GM18858 (cell line): ENCODE results near the gene ZNF468.
"Not testable (repeated sequence)": the region's sequence is repeated elsewhere in the genome, so short reads cannot be mapped to it uniquely, and the experiment has no call there.

ENCODE experiments used
- ATAC-seq: cut with Tn5 transposase; IDR thresholded peaks from one replicate; pipeline ENCODE4 v1.9.1; 2021; ENCODE audit not compliant: unreplicated experiment

Gene ZNF468

DNA sequence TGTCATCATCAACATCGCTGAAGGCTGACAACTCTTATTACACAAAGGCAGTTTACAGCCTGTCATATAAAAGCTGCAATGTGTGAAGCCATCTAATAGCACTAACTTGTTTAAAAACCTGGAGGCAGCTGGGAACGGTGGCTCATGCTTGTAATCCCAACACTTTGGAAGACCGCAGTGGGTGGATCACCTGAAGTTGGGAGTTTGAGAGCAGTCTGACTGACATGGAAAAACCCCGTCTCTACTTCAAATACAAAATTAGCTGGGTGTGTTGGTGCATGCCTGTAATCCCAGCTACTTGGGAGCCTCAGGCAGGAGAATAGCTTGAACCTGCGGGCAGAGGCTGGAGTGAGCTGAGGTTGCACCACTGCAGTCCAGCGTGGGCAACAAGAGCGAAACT, 27.6 kb downstream of the ZNF468 start:
- ATAC-seq = not testable (repeated sequence)

DNA sequence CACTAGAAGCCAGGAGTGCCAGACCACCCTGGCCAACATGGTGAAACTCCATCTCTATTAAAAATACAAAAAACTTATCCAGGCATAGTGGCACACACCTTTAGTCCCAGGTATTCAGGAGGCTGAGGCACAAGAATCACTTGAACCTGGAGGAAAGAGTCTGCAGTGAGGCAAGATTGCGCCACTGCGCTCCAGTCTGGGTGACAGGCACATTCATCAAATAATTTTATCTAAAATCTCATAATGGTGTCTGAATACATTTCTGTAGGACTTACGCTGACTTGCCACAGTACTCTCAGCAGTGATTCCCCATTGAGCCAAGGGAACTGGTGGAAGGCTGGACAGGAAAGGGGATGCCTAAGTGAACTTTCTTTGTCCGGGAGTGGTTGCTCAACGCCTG, 31.7 kb downstream of the ZNF468 start:
- ATAC-seq = no peak

DNA sequence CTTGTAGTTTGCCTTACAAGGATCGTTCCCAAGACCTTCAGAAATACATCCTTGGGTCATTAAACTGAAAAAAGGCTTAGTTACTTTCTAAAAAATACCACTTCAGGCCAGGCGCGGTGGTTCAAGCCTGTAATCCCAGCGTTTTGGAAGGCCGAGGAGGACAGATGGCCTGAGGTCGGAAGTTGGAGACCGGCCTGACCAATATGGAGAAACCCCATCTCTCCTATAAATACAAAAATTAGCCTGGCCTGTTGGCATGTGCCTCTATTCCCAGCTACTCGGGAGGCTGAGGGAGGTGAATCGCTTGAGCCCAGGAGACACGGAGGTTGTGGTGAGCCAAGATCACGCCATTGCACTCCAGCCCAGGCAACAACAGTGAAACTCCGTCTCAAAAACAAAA, 33.7 kb downstream of the ZNF468 start:
- no peak for ATAC-seq

DNA sequence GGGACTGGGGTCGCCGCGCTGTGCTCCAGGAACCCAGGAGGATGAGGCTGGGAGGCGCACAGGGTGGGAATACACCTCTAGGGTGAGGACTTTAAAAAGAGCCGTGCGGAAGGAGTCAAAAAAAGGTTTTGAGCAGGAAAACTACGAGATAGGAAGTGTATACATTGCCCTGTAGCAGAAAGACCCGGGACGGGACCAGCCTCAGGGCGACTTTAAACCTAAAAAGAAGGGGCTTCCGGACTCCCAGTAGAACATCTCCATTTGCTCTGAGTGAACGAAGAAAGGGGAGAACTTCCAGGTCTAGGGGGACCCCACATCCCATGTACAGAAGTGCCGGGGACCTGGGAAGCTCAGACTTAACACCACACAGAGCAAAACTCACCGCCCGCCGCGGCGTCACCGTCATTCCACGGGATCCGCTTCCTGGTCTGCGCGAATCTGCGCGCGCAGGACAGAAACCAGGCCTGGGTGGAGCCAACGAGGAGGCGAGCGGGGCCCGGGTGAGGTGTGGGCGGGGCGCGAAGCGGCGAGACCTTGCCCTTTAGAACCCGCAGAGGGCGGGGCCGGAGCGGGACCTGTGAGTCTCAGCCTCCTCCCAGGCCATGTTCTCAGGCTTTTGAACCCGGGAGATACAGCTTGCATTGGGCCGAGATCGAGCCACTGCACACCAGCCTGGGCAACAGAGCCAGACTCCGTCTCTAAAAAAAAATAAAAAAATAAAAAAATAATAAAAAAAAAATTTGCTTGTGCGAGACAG, 36.0 kb downstream of the ZNF468 start, which contains the start of gene ZNF28:
ZNF28 (minus strand) TSS at position 430 of the 757 bp plus-strand sequence. CDS start 3,675 bp downstream, outside the sequence.
- ATAC-seq = not testable (repeated sequence)

DNA sequence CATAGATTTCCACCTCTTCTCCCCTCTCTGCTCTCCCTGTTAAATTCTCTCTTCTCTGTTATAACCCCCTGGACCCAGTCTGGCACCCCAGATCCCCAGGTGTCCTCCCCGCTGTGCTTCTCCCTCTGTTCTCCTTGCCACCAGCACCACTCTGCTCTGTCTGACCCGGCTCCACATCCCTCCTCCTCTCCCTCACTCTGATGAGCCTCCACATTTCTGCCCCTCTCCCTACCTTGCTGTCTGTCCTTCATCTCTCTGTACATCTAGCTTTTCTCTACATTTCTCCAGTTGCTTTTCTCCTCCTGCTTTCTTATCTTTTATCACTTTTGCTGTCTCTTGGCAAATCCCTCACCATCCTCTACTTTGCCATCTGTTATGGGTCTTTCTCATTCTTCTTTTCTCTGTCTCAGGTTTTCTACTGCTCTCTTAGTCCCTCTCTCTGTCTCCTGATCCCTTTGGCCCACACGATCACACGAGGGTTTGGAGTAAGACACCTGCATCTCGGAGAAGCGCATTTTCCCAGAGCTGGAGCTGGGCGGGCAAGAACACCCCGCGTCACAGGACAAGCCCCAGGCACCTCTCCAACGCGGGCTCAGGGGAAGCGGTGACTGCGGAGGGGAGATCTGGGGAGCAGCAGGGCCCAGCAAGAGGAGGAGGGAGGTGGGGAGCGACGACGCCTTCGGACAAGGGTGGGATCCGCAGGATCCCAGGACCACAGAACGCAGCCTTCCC, 36.8 kb downstream of the ZNF468 start:
- not testable (repeated sequence) for ATAC-seq

DNA sequence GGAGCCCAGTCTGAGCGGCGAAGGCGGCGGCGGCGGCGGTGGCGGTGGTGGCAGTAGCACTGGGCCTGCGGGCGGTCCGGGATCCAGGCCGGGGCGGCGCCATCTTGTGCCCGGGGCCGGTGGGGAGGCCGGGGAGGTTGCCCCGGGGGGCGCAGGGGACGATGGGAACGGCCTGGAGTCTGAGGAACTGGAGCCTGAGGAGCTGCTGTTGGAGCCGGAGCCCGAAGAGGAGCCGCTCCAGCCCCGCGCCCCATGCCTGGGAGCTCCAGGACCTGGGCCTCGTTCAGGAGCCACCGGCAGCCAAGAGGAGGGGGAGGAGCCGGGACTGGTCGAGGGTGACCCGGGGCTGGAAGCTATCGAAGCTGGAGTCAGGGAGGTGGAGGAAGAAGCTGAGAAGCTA, 47.6 kb downstream of the ZNF468 start:
- ATAC-seq = no peak

DNA sequence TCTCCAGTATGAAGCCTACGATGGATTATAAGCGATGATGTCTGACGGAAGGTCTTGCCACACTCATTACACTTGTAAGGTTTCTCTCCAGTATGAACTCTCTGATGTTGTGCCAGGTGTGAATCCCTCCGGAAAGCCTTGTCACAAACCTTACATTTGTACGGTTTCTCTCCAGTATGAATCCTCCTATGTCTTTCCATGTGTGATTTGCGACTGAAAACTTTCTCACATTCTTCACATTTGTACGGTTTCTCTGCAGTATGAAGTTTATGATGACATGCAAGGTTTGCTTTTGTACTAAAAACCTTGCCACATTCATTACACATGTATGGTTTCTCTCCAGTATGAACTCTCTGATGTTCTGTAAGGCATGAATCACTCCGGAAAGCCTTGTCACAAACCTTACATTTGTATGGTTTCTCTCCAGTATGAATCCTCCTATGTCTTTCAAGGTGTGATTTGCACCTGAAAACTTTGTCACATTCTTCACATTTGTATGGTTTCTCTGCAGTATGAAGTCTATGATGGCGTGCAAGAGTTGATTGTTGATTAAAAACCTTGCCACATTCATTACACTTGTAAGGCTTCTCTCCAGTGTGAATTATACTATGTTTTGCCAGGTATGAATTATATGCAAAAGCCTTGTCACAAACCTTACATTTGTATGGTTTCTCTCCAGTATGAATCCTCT, 57.3 kb downstream of the ZNF468 start:
- not testable (repeated sequence) for ATAC-seq

DNA sequence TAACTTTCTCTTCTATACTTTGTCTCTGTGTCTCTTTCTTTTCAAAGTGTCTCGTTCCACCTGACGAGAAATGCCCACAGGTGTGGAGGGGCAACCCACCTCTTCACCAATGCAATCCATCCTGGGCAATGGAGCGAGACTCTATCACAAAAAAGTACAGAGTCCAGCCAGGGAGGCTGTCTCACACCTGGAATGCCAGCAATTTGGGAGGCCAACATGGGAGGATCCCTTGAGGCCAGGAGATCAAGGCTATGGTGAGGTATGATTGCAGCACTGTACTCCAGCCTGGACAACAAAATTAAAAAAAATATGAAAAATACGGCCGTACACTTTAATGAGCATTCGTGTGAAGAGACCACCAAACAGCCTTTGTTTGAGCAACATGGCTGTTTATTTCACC, 68.0 kb downstream of the ZNF468 start:
- no peak for ATAC-seq
